ENCODE measurements around the gene HPN. TPM values are rescaled to one million over a fixed set of nuclear protein-coding genes. Genes with fewer than 3 reads are reported as not detected.

HPN gene
- total and polyA plus RNA-seq, 2 of the 13 experiments (the other 11 are each of a cell fraction or from before 2014, with no cell fraction given) = 46.7 to 261 TPM

DNA sequence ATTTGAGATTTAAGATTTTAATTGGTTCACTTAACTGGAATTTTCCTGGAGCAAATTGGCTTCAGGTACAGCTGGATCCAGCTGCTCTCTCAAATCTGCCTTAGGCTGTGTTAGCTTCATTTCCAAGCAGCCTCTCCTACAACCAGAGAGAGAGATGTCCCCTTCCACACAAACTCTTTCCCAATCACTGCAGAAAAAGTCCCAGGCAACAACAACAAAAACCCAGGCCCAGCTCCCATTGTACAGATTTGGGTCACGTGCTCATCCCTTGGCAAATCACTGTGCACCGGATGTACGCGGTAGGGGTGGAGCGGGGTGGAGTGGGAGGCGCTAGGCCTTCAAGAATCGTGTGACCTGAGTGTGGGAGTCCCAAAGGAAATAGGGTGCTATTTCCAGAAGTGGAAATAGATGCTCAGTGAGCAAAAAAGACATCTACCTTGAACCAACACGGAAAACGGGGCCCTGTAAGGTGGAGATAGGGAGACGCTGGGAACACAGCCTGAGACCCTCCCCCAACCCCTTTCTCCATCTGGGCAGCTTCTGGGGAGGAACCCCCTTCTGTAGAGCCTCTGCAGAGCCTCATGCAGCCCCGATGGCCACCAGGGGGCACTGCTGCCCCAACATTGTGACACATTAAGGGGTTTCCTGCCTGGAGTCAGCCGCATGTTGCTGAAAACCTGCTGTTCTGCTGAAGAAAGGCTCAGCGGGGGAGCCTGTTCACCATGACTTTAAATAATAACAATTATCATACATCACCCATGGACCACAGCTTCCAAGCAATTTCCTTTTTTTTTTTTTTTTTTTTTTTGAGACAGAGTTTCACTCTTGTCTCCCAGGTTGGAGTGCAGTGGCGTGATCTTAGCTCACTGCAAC is 25.4 kb downstream of the HPN start (continued):
- TF ChIP-seq ZBTB33 (CRISPR knock-in tag; IDR thresholded peaks at IDR 0.05) = 0 out of 2 replicates have a peak, but pooled peaks have one; percentile 35
- no peak for TF ChIP-seq TP53 (CRISPR knock-in tag; conservative IDR thresholded peaks at IDR 0.05)
- TF ChIP-seq SSRP1 (CRISPR knock-in tag; IDR thresholded peaks at IDR 0.05) = no peak
- TF ChIP-seq ZNF329 (CRISPR knock-in tag; IDR thresholded peaks at IDR 0.05; ENCODE audit: low read depth) = peak; percentile 99
- peak; percentile 41; the same call in 1 of the 2 replicates for TF ChIP-seq ARID4A (CRISPR knock-in tag; IDR thresholded peaks at IDR 0.05; ENCODE audit: borderline replicate concordance)
- TF ChIP-seq ZNF639 (CRISPR knock-in tag; conservative IDR thresholded peaks at IDR 0.05) = no peak
- no peak for TF ChIP-seq KLF9 (CRISPR knock-in tag; IDR thresholded peaks at IDR 0.05; ENCODE audit: low read depth)
- TF ChIP-seq ZNF264 (CRISPR knock-in tag; IDR thresholded peaks at IDR 0.05) = no peak
- no peak for TF ChIP-seq SMYD3 (CRISPR knock-in tag; IDR thresholded peaks at IDR 0.05)
- TF ChIP-seq NRL (CRISPR knock-in tag; IDR thresholded peaks at IDR 0.05; ENCODE audit: borderline replicate concordance) = no peak
- TF ChIP-seq CBX5 (CRISPR knock-in tag; IDR thresholded peaks at IDR 0.05; ENCODE audit: borderline replicate concordance) = 0 out of 2 replicates have a peak, but pooled peaks have one; percentile 13
- TF ChIP-seq, protein P1, sequence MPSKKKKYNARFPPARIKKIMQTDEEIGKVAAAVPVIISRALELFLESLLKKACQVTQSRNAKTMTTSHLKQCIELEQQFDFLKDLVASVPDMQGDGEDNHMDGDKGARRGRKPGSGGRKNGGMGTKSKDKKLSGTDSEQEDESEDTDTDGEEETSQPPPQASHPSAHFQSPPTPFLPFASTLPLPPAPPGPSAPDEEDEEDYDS (CRISPR knock-in tag; IDR thresholded peaks at IDR 0.05) = no peak
- no peak for TF ChIP-seq DZIP1 (CRISPR knock-in tag; IDR thresholded peaks at IDR 0.05)
